ENCODE results near the gene TNFRSF25. TPM values are rescaled to one million over a fixed set of nuclear protein-coding genes. Genes with fewer than 3 reads are reported as not detected.

Gene TNFRSF25
- total RNA-seq (2021; fragmentation: NEBNext Ultra II Directional; extraction: Animal tissue kit (Norgen Biotek cat#: 25700)), result 9.3 and 10.7 TPM in 2 replicates
- 19.5 and 26.1 TPM in 2 replicates for polyA plus RNA-seq (2011; rRNA removed)
- polyA plus RNA-seq (2011; cell fraction: cytosol; rRNA removed), result 20.6 TPM
- 116 TPM for polyA plus RNA-seq (2011; cell fraction: nucleus; rRNA removed)
- 7.8 to 20.0 TPM (median 18.8 TPM) in 4 replicates for polyA plus RNA-seq (2012, experiment 1 of 2)
- polyA plus RNA-seq (2012, experiment 2 of 2), result 8.1 TPM
- polyA plus RNA-seq (2013, experiment 1 of 2), result 11.1 TPM
- 9.8 TPM for polyA plus RNA-seq (2013, experiment 2 of 2)
- polyA minus RNA-seq (2011; rRNA and poly(A)+ RNA removed), result 3.1 and 3.9 TPM in 2 replicates
- polyA minus RNA-seq (2011; cell fraction: cytosol; rRNA and poly(A)+ RNA removed), result 4.1 TPM
- polyA minus RNA-seq (2011; cell fraction: nucleus; rRNA and poly(A)+ RNA removed), result 9.6 TPM
- long read RNA-seq, experiment 1, partial matches to known transcripts, result 0 of 3 reads
- long read RNA-seq, experiment 1, other reads (novel, unspliced or antisense), result 2 of 3 reads
- long read RNA-seq, experiment 2, result 0 reads

- H3K4me2 ChIP-seq (ENCODE audit: insufficient read depth in 1 of 2, low read depth in 2 of 2, low read length in 2 of 2), result peak within 1 kb of the TSS; percentile 49 to 63
- H4K91ac ChIP-seq (replicated peaks; ENCODE audit: insufficient read length, low read length), result peak within 1 kb of the TSS; percentile 88
- H2BK12ac ChIP-seq (ENCODE audit: low read depth, low read length), result no peak within 1 kb of the TSS
- no peak within 1 kb of the TSS for H4K5ac ChIP-seq (ENCODE audit: insufficient read length, low read depth, low read length)
- TF ChIP-seq MAX (IDR thresholded peaks at IDR 0.05) (peak; percentile 57; the same call in 1 of the 2 replicates), SUZ12 (IDR thresholded peaks at IDR 0.05; ENCODE audit: low read length) (0 out of 2 replicates have a peak, but pooled peaks have one; percentile 19), E2F6 (IDR thresholded peaks at IDR 0.05) (peak; percentile 61), JUN (IDR thresholded peaks at IDR 0.05; ENCODE audit: low read depth, low read length) (no peak), ASH2L (IDR thresholded peaks at IDR 0.05; ENCODE audit: low read length) (peak; percentile 45), KDM4A (IDR thresholded peaks at IDR 0.05; ENCODE audit: low read depth, low read length, severe bottlenecking) (peak; percentile 54)
- H2BK120ac ChIP-seq (replicated peaks; ENCODE audit: low read depth, low read length), result no peak within 1 kb of the TSS
- FAIRE-seq (no peak), DNase-seq (ENCODE audit: low read depth in 1 of 2, low spot score in 2 of 2) (peak in 1 of 2 experiments; percentile 83)
- H3K4ac ChIP-seq (replicated peaks; ENCODE audit: insufficient read length, low read depth, low read length), result no peak within 1 kb of the TSS
- H2AFZ ChIP-seq (ENCODE audit: low read length), result no peak within 1 kb of the TSS; the same call in 1 of the 2 replicates
- no peak within 1 kb of the TSS for H2BK5ac ChIP-seq (ENCODE audit: low read depth, low read length)
- ChIA-PET CTCF (ENCODE audit: partially characterized antibody) (interaction anchor here (0.9 to 4.2 kb wide), 7 partner anchors 11 to 43 kb away, joined by 4 to 31 read pairs (median 8); no protein-coding TSS in a partner anchor), POLR2A (ENCODE audit: partially characterized antibody) (interaction anchor here (0.8 to 13.7 kb wide), 6 partner anchors 12 to 259 kb away, joined by 3 to 123 read pairs (median 3); no protein-coding TSS in a partner anchor)
- no peaks in the 10 kb centered on the region for H3K79me2 ChIP-seq (ENCODE audit: control insufficient read depth in 1 of 2, insufficient read depth in 2 of 2, low read length in 2 of 2)
- H3K27me3 ChIP-seq (replicated peaks in 1 of 4; ENCODE audit: control insufficient read depth in 3 of 4, extremely low read depth in 1 of 4, insufficient read depth in 3 of 4, low read length in 3 of 4), result peaks cover 0 to 7% (median 4%) of the 10 kb centered on the region in 4 experiments; a peak in 3 of 7 replicates
- H3K18ac ChIP-seq (ENCODE audit: extremely low read depth, low read length), result peak within 1 kb of the TSS; percentile 5; the same call in 1 of the 2 replicates
- H2BK20ac ChIP-seq (ENCODE audit: low read length), result no peak within 1 kb of the TSS
- no peaks in the 10 kb centered on the region; the same call in 1 of the 2 replicates for H3K23me2 ChIP-seq (ENCODE audit: low read depth, low read length)
- no peak within 1 kb of the TSS for H3K14ac ChIP-seq (ENCODE audit: insufficient read length)
- H3K56ac ChIP-seq (replicated peaks; ENCODE audit: insufficient read length, low read depth, low read length), result no peak within 1 kb of the TSS
- 16% methylated on average over 14 of the region's 43 CpGs; no CpG with 5 or more reads in 1 of the 2 experiments for WGBS, 2 experiments (ENCODE audit: extremely low coverage in 1 of 2, insufficient coverage in 1 of 2, insufficient read length in 1 of 2, insufficient replicate concordance in 2 of 2, low coverage in 1 of 2, low lambda C conversion rate in 2 of 2, missing lambda C conversion rate in 1 of 2)
- peaks cover 5 to 25% (median 13%) of the 10 kb centered on the region in 4 experiments; a peak in 5 of 8 replicates for H3K36me3 ChIP-seq (ENCODE audit: control insufficient read depth in 2 of 4, insufficient read depth in 4 of 4, low read length in 3 of 4)
- H3K79me1 ChIP-seq (ENCODE audit: low read depth, low read length), result no peaks in the 10 kb centered on the region
- H2BK15ac ChIP-seq (ENCODE audit: low read length), result 0 out of 2 replicates have a peak within 1 kb of the TSS, but pooled peaks have one; percentile 61
- H2AK5ac ChIP-seq (ENCODE audit: low read depth, low read length), result no peak within 1 kb of the TSS
- no peak within 1 kb of the TSS for H3K23ac ChIP-seq (ENCODE audit: insufficient read length)
- no peak within 1 kb of the TSS for H3K9ac ChIP-seq (replicated peaks in 1 of 4; ENCODE audit: extremely low read depth in 1 of 4, low read depth in 3 of 4, low read length in 3 of 4)
- H3K27ac ChIP-seq (ENCODE audit: low read depth, low read length), result no peak within 1 kb of the TSS
- peaks cover 5 to 9% of the 10 kb centered on the region in 2 experiments for H4K20me1 ChIP-seq (replicated peaks in 1 of 2; ENCODE audit: control insufficient read depth in 1 of 2, insufficient read depth in 2 of 2, low read length in 2 of 2)
- no peaks in the 10 kb centered on the region for H3K9me3 ChIP-seq (ENCODE audit: insufficient read depth in 2 of 2, low read depth in 1 of 2, low read length in 1 of 2)
- H3K4me3 ChIP-seq (ENCODE audit: extremely low read depth in 1 of 4, insufficient read depth in 2 of 4, low read depth in 3 of 4, low read length in 4 of 4), result peak within 1 kb of the TSS; percentile 2 to 56 (median 12); a peak in 6 of 8 replicates
- H3K4me1 ChIP-seq (replicated peaks in 1 of 4; ENCODE audit: control insufficient read depth in 3 of 4, insufficient read depth in 4 of 4, low read length in 3 of 4), result peaks cover 0 to 8% (median 5%) of the 10 kb centered on the region in 4 experiments; a peak in 4 of 7 replicates
- H4K8ac ChIP-seq (ENCODE audit: extremely low read depth, insufficient read depth, low read length), result peak within 1 kb of the TSS; percentile 28; the same call in 1 of the 2 replicates
Measured at GRCh38 chr1:6466023-6466422, at the start of gene TNFRSF25. TNFRSF25 (minus strand) TSS chr1:6466173; CDS start chr1:6466107, 66 bp downstream.

Data from H1 (cell line).